ENCODE data around the gene NEUROD6. TPM values are rescaled to one million over a fixed set of nuclear protein-coding genes. Genes with fewer than 3 reads are reported as not detected.
A peak's percentile ranks its signal among the peaks of the same experiment; 100 is the strongest.

NEUROD6 gene
- total RNA-seq, 6 experiments from 2014 or later = not detected

DNA sequence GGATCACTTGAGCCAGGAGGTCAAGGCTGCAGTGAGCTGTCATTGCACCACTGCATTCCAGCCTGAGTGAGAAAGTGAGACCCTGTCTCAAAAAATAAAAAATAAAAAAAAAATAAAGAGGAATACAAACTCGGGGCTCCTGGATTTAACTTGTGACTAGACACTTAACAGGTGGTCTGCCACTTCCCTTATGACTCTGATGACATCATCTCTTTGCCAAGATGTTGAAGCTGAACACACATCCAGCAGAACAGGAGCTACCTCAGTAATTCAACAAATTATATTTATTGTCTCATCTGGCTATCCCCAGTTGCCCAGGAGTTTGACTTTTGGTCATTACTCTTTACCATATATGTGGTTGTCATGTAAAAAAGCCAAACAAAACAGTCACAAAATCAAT is 35.3 kb downstream of the NEUROD6 start:
- DNase-seq (no peak), ATAC-seq (no peak)

DNA sequence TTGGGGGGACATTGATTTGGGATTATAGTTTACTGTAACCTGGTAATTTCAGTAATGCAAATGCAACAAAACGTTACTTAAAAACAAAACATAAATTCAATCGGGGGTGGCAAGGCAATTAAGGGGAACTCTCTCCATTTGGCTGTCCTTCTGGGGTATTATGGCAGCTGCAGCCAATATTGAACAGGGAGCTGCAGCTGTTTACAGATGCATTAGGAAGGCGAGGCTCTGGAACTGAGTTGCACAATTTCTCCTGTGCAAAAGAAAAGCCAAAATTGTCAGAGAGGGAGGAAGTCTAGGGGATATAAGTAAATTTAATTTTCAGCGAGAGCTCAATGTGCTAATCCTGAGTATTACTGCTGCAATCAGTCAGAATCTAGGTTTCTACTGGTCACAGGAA is 36.1 kb downstream of the NEUROD6 start:
- intact Hi-C loops (cut with DNase I) = no loop called here
- Histone ChIP-seq H3K4me1 (no peaks in the 10 kb centered on the region), H3K9me3 (no peaks in the 10 kb centered on the region), H3K27ac (no peak overlapping the region), H3K27me3 (no peaks in the 10 kb centered on the region), H3K4me3 (no peak overlapping the region), H3K36me3 (no peaks in the 10 kb centered on the region)
- 45% methylated on average over 4 of the region's 4 CpGs for WGBS (ENCODE audit: insufficient coverage, low coverage, low lambda C conversion rate, missing lambda C conversion rate)
- no peak for TF ChIP-seq POLR2A (IDR thresholded peaks at IDR 0.05)
- TF ChIP-seq, protein P1, sequence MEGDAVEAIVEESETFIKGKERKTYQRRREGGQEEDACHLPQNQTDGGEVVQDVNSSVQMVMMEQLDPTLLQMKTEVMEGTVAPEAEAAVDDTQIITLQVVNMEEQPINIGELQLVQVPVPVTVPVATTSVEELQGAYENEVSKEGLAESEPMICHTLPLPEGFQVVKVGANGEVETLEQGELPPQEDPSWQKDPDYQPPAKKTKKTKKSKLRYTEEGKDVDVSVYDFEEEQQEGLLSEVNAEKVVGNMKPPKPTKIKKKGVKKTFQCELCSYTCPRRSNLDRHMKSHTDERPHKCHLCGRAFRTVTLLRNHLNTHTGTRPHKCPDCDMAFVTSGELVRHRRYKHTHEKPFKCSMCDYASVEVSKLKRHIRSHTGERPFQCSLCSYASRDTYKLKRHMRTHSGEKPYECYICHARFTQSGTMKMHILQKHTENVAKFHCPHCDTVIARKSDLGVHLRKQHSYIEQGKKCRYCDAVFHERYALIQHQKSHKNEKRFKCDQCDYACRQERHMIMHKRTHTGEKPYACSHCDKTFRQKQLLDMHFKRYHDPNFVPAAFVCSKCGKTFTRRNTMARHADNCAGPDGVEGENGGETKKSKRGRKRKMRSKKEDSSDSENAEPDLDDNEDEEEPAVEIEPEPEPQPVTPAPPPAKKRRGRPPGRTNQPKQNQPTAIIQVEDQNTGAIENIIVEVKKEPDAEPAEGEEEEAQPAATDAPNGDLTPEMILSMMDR (IDR thresholded peaks at IDR 0.05) = no peak
- ATAC-seq = peak in 1 of 4 donors; percentile 14
- no peak for DNase-seq

More for the DNA sequence above, 35.3 kb downstream of the NEUROD6 start:
- no peaks in the 10 kb centered on the region for H3K27me3 ChIP-seq
- H3K9me3 ChIP-seq = no peaks in the 10 kb centered on the region
- TF ChIP-seq POLR2A (IDR thresholded peaks at IDR 0.05) = no peak
- TF ChIP-seq, protein P1 (IDR thresholded peaks at IDR 0.05) = no peak
- no peaks in the 10 kb centered on the region for H3K36me3 ChIP-seq
- no peaks in the 10 kb centered on the region for H3K4me1 ChIP-seq
- 73% methylated on average over 1 of the region's 1 CpG for WGBS (ENCODE audit: insufficient coverage, low coverage, low lambda C conversion rate, missing lambda C conversion rate)
- no peak overlapping the region for H3K27ac ChIP-seq
- intact Hi-C loops (cut with DNase I) = no loop called here
- no peak overlapping the region for H3K4me3 ChIP-seq

DNA sequence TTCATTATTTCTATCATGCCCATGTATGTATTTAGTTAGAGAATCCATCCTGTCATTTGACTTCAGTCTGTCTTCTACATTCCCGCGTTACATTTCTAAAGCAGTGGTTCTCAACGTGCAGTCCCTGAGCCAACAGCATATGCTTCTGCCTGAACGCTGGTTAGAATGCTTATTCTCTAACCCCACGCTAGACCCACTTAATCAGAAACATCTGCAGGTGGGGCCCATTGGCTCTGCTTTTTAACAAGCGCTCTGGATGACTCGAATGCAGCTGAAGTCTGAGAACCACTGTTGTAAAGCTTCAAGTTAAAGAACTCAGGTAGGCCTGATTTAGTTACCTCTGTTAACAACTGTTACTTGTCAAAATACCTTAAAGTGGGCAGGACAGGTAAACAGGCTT is 38.2 kb downstream of the NEUROD6 start:
- ATAC-seq (no peak), DNase-seq (no peak)
- 89% methylated on average over 7 of the region's 7 CpGs for WGBS (ENCODE audit: insufficient coverage, low coverage, low lambda C conversion rate, missing lambda C conversion rate)
- TF ChIP-seq, protein P1 (IDR thresholded peaks at IDR 0.05) = no peak
- no peak for TF ChIP-seq POLR2A (IDR thresholded peaks at IDR 0.05)
- no peaks in the 10 kb centered on the region for H3K27me3 ChIP-seq
- intact Hi-C loops (cut with DNase I) = no loop called here
- no peak overlapping the region for H3K27ac ChIP-seq
- no peaks in the 10 kb centered on the region for H3K9me3 ChIP-seq
- H3K4me1 ChIP-seq = no peaks in the 10 kb centered on the region
- H3K36me3 ChIP-seq = no peaks in the 10 kb centered on the region
- no peak overlapping the region for H3K4me3 ChIP-seq

DNA sequence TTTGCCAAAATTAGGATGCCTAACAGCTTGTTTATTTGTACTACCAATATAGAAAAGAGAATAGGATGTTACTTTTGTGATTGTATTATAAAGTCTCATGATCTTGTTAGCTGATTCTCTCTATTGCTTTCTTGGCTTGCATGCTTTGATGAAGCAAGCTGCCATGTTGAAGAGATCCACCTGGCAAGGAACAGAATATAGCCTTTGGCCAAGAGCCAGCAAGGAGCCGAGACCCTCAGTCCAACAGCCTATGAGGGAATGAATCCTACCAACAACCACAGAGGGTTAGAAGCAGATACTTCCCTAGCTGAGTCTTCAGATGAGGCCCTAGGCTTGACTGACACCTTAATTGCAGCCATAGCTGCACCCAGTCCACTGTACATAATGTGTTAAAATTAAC is 41.2 kb downstream of the NEUROD6 start:
- Histone ChIP-seq H3K27ac (no peak overlapping the region), H3K9me3 (no peaks in the 10 kb centered on the region), H3K27me3 (no peaks in the 10 kb centered on the region), H3K4me1 (no peaks in the 10 kb centered on the region), H3K4me3 (no peak overlapping the region), H3K36me3 (no peaks in the 10 kb centered on the region)
- TF ChIP-seq POLR2A (IDR thresholded peaks at IDR 0.05) = no peak
- TF ChIP-seq, protein P1 (IDR thresholded peaks at IDR 0.05) = no peak
- WGBS (ENCODE audit: insufficient coverage, low coverage, low lambda C conversion rate, missing lambda C conversion rate) = no CpG with 5 or more reads among the region's 1 CpG
- intact Hi-C loops (cut with DNase I) = no loop called here
- DNase-seq (no peak), ATAC-seq (no peak)

DNA sequence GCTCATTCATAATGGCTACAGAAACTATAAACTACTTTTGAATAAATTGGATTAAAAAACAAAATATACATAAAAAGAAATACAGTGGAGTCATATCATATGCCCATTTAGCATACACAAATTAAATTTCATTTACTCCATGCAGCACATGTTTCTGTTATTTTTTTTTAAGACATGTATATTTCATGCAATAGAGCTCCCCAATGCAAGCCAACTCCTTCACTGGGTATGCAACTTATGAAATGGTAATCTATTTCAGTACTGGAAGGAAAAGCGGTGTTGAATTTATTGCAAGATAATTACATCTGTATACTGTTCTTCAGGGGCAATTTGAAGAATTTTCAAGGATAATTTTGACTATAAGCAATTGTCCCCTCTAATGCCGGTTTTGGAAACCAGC is 49.9 kb downstream of the NEUROD6 start:
- Histone ChIP-seq H3K27ac (no peak overlapping the region), H3K27me3 (no peaks in the 10 kb centered on the region), H3K36me3 (no peaks in the 10 kb centered on the region), H3K4me3 (no peak overlapping the region), H3K9me3 (no peaks in the 10 kb centered on the region), H3K4me1 (no peaks in the 10 kb centered on the region)
- DNase-seq (no peak), ATAC-seq (no peak)
- intact Hi-C loops (cut with DNase I) = no loop called here
- WGBS (ENCODE audit: insufficient coverage, low coverage, low lambda C conversion rate, missing lambda C conversion rate) = 55% methylated on average over 2 of the region's 2 CpGs
- TF ChIP-seq, protein P1 (IDR thresholded peaks at IDR 0.05) = no peak
- no peak for TF ChIP-seq POLR2A (IDR thresholded peaks at IDR 0.05)
